Measurements from ENCODE around the gene ADARB2.

DNA sequence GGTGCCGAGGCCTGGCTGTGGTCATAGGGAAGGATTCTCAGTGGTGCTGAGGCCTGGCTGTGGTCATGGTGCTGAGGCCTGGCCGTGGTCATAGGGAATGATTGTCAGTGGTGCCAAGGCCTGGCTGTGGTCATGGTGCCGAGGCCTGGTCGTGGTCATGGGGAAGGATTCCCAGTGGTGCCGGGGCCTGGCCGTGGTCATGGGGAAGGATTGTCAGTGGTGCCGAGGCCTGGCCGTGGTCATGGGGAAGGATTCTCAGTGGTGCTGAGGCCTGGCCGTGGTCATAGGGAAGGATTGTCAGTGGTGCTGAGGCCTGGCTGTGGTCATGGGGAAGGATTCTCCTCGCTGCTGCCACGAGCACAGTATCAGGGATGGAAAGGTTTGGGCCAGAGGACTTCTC is 327.3 kb downstream of the ADARB2 start:
- TF ChIP-seq, protein P1, sequence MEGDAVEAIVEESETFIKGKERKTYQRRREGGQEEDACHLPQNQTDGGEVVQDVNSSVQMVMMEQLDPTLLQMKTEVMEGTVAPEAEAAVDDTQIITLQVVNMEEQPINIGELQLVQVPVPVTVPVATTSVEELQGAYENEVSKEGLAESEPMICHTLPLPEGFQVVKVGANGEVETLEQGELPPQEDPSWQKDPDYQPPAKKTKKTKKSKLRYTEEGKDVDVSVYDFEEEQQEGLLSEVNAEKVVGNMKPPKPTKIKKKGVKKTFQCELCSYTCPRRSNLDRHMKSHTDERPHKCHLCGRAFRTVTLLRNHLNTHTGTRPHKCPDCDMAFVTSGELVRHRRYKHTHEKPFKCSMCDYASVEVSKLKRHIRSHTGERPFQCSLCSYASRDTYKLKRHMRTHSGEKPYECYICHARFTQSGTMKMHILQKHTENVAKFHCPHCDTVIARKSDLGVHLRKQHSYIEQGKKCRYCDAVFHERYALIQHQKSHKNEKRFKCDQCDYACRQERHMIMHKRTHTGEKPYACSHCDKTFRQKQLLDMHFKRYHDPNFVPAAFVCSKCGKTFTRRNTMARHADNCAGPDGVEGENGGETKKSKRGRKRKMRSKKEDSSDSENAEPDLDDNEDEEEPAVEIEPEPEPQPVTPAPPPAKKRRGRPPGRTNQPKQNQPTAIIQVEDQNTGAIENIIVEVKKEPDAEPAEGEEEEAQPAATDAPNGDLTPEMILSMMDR (IDR thresholded peaks at IDR 0.05): no peak
- TF ChIP-seq POLR2AphosphoS5 (IDR thresholded peaks at IDR 0.05) (no peak), POLR2A (IDR thresholded peaks at IDR 0.05) (no peak), EP300 (IDR thresholded peaks at IDR 0.05) (no peak)

All from suprapubic skin (tissue), 4 donors.